Measurements from ENCODE around the gene PINLYP. TPM values are rescaled to one million over a fixed set of nuclear protein-coding genes. Genes with fewer than 3 reads are reported as not detected.

The PINLYP gene
- total RNA-seq, 1 donor from 2014 or later: 0.91 TPM

DNA sequence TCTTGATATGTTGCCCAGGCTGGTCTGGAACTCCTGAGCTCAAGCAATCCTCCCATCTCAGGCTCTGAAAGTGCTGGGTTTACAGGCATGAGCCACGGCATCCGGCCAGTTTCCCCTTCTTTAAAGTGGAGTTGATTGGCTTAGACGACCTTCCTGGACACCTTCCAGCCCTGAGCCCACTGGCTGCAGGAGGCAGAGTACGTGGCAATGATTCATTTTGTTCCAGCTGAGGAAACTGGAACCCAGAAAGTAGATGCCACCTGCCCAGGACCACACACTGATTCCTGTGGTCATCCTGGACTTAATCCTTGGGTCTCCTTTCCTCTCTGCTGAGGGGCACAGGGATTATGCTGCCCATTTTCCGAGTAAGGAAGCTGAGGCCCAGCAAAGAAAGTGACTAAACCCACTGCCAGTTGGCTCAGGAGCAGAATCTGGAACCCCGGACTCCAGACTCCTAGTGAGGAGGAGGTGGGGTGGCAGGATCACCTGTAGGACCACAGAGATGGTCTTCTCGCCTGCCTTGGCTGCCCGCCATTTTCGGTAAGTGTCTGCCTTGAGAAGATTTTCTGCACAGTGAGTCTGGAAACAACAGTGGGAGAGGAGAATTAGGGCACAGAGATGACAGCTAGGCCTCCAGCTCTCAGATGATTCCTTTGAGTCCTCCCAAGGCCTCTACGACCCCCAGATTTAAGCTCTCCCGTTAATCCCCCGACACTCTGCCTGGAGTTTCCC lies 1.0 kb upstream of the PINLYP start:
- Mint-ChIP-seq H3K9me3 (ENCODE audit: unreplicated experiment) (no peaks in the 10 kb centered on the region), H3K27ac (ENCODE audit: unreplicated experiment) (peak overlapping the region; percentile 93), H3K4me3 (ENCODE audit: unreplicated experiment) (peak overlapping the region; percentile 92), H3K36me3 (ENCODE audit: unreplicated experiment) (peaks cover 5% of the 10 kb centered on the region), H3K27me3 (ENCODE audit: unreplicated experiment) (no peaks in the 10 kb centered on the region), H3K4me1 (ENCODE audit: unreplicated experiment) (peaks cover 18% of the 10 kb centered on the region)
- DNase-seq (ENCODE audit: extremely low spot score, unreplicated experiment): no peak
- TF ChIP-seq, protein P1, sequence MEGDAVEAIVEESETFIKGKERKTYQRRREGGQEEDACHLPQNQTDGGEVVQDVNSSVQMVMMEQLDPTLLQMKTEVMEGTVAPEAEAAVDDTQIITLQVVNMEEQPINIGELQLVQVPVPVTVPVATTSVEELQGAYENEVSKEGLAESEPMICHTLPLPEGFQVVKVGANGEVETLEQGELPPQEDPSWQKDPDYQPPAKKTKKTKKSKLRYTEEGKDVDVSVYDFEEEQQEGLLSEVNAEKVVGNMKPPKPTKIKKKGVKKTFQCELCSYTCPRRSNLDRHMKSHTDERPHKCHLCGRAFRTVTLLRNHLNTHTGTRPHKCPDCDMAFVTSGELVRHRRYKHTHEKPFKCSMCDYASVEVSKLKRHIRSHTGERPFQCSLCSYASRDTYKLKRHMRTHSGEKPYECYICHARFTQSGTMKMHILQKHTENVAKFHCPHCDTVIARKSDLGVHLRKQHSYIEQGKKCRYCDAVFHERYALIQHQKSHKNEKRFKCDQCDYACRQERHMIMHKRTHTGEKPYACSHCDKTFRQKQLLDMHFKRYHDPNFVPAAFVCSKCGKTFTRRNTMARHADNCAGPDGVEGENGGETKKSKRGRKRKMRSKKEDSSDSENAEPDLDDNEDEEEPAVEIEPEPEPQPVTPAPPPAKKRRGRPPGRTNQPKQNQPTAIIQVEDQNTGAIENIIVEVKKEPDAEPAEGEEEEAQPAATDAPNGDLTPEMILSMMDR (IDR thresholded peaks at IDR 0.05): no peak

DNA sequence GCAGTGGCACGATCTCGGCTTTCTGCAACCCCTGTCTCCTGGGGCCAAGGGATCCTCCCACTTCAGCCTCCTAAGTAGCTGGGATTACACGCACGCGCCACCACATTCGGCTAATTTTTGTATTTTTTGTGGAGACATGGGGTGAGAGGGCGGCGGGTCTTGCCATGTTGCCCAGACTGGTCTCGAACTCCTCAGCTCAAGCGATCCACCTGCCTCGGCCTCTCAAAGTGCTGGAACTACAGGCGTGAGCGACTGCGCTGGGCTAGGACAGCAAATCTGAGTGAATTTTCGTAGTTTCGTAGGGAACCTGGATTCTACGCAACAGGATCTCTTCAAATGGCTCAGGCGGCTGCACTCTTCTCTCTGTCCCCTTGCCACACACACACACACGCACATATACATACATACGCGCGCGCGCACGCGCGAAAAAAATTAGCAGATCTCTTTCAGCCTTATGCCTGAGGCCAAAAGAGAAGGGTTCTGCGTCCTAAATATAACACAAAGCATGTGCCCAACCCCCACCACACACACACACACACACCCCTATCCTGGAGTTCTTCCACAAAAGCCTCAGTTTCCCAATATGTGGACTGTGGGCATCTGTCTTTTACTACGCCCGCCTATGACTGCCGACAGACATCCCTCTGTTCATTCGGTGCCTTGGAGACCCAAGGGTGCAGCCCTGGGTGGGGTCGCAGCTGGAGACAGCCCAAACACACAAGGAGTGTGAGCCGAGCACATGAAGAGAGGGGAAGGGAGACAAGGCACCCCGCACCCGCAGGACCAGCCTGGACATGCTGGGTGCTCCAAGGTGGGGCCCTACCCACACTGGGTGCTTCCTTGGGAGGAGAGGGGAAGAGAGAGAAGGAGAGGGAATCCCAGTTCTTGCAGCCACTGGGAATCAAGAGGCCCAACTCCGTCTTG lies 616 bp downstream of the PINLYP start:
- Mint-ChIP-seq H3K27ac (ENCODE audit: unreplicated experiment) (peak overlapping the region; percentile 62), H3K9me3 (ENCODE audit: unreplicated experiment) (no peaks in the 10 kb centered on the region), H3K4me3 (ENCODE audit: unreplicated experiment) (peak overlapping the region; percentile 92), H3K36me3 (ENCODE audit: unreplicated experiment) (peaks cover 5% of the 10 kb centered on the region), H3K27me3 (ENCODE audit: unreplicated experiment) (no peaks in the 10 kb centered on the region), H3K4me1 (ENCODE audit: unreplicated experiment) (peaks cover 18% of the 10 kb centered on the region)
- TF ChIP-seq, protein P1 (IDR thresholded peaks at IDR 0.05): no peak
- DNase-seq (ENCODE audit: extremely low spot score, unreplicated experiment): no peak

DNA sequence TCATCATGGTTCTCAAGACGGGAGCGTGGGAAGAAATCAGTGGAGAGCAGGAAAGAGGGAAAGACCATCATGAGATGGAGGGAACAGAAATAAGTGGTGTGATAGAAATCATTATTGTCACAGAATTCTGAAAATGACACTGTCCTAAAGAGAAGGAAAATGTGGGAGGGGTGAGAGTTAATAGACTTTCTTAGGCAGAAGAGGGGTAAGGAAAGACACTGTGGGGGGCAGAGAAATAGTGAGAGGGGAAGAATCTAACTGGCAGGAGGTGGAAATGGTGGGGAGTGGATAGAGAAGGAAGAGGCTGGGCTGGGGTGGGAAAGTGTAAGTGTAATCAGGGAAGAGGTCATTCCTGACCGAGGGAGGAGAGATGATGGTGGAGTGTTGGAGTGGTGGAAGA lies 3.2 kb downstream of the PINLYP start:
- Mint-ChIP-seq H3K27me3 (ENCODE audit: unreplicated experiment) (no peaks in the 10 kb centered on the region), H3K36me3 (ENCODE audit: unreplicated experiment) (no peaks in the 10 kb centered on the region), H3K4me3 (ENCODE audit: unreplicated experiment) (no peak overlapping the region), H3K9me3 (ENCODE audit: unreplicated experiment) (no peaks in the 10 kb centered on the region), H3K27ac (ENCODE audit: unreplicated experiment) (no peak overlapping the region), H3K4me1 (ENCODE audit: unreplicated experiment) (peaks cover 13% of the 10 kb centered on the region)
- DNase-seq (ENCODE audit: extremely low spot score, unreplicated experiment): no peak
- TF ChIP-seq, protein P1 (IDR thresholded peaks at IDR 0.05): no peak

GRCh38 chr19:43581467-43581866 lies 5.9 kb downstream of the PINLYP start:
- TF ChIP-seq, protein P1 (IDR thresholded peaks at IDR 0.05): no peak
- no peak overlapping the region for H3K4me3 Mint-ChIP-seq (ENCODE audit: unreplicated experiment)

DNA sequence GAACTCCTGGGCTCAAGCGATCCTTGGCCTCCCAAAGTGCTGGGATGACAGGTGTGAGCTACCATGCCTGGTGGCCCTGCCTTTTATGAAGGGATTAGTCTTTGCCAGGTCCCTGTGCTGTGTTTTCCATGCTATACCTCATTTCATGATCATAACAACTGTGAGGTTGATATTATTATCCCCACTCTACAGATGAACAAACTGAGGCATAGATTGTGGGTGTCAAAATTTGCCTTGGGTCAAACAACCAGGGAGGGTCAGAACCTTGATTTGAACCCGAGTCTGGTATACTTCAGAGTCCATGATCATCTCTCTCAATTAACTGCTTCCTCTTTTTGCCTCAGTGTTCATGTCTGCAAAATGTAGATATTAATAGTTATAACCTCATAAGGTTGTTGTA lies 6.9 kb downstream of the PINLYP start:
- no peaks in the 10 kb centered on the region for H3K4me1 Mint-ChIP-seq (ENCODE audit: unreplicated experiment)
- no peaks in the 10 kb centered on the region for H3K27me3 Mint-ChIP-seq (ENCODE audit: unreplicated experiment)
- H3K36me3 Mint-ChIP-seq (ENCODE audit: unreplicated experiment): peaks cover 9% of the 10 kb centered on the region
- TF ChIP-seq, protein P1 (IDR thresholded peaks at IDR 0.05): no peak
- DNase-seq (ENCODE audit: extremely low spot score, unreplicated experiment): no peak
- no peak overlapping the region for H3K4me3 Mint-ChIP-seq (ENCODE audit: unreplicated experiment)
- H3K27ac Mint-ChIP-seq (ENCODE audit: unreplicated experiment): no peak overlapping the region
- H3K9me3 Mint-ChIP-seq (ENCODE audit: unreplicated experiment): no peaks in the 10 kb centered on the region

More at GRCh38 chr19:43581467-43581866, 5.9 kb downstream of the PINLYP start:
- no peaks in the 10 kb centered on the region for H3K9me3 Mint-ChIP-seq (ENCODE audit: unreplicated experiment)
- peaks cover under 1% of the 10 kb centered on the region for H3K4me1 Mint-ChIP-seq (ENCODE audit: unreplicated experiment)
- H3K27me3 Mint-ChIP-seq (ENCODE audit: unreplicated experiment): no peaks in the 10 kb centered on the region
- H3K36me3 Mint-ChIP-seq (ENCODE audit: unreplicated experiment): peaks cover 6% of the 10 kb centered on the region
- H3K27ac Mint-ChIP-seq (ENCODE audit: unreplicated experiment): no peak overlapping the region
- DNase-seq (ENCODE audit: extremely low spot score, unreplicated experiment): no peak

Measured in osteocyte (in vitro differentiated cells).